CD4-positive, CD25-positive, alpha-beta regulatory T cell (primary cell): ENCODE measurements around the gene CAMTA1. TPM values are rescaled to one million over a fixed set of nuclear protein-coding genes. Genes with fewer than 3 reads are reported as not detected.

Experiments used
- ATAC-seq, 2 donors: fragments of 150-1000 bp; cut with Tn5 transposase; one replicate each; pipeline ENCODE4 v1.10.0; 2021; ENCODE audit warnings: low read depth in 2 of 2, moderate number of reproducible peaks in 2 of 2, moderate library complexity in 1 of 2
- DNase-seq, 3 donors: peaks; one replicate each; pipeline versions ENCODE4 v3.0.0 to v3.0.0-alpha.2; 2012 to 2022; ENCODE audit warnings: mixed read lengths in 1 of 3
- H3K27ac ChIP-seq: one replicate; pipeline ENCODE4 v1.7.0; 2013; ENCODE audit warnings: mild to moderate bottlenecking, low read length; ENCODE audit not compliant: insufficient read depth, poor library complexity, severe bottlenecking
- H3K27me3 ChIP-seq: one replicate; pipeline ENCODE4 v1.7.0; 2013; ENCODE audit warnings: low read length; ENCODE audit not compliant: control insufficient read depth, insufficient read depth
- H3K36me3 ChIP-seq: one replicate; pipeline ENCODE4 v1.7.0; 2013; ENCODE audit warnings: mild to moderate bottlenecking, low read length, moderate library complexity; ENCODE audit not compliant: control insufficient read depth, insufficient read depth
- H3K4me1 ChIP-seq: 2 replicates; pipeline ENCODE4 v1.7.0; 2013; ENCODE audit warnings: mild to moderate bottlenecking, low read length; ENCODE audit not compliant: insufficient read depth, control insufficient read depth, poor library complexity, severe bottlenecking
- H3K4me3 ChIP-seq: one replicate; pipeline ENCODE4 v1.7.0; 2013; ENCODE audit warnings: low read depth, mild to moderate bottlenecking, low read length, moderate library complexity
- H3K9me3 ChIP-seq, 2 experiments: 1 replicate in 1 of 2; 2 replicates in 1 of 2; pipeline ENCODE4 v1.7.0; 2013; ENCODE audit warnings: low read length in 2 of 2, mild to moderate bottlenecking in 1 of 2, moderate library complexity in 1 of 2; ENCODE audit not compliant: control insufficient read depth in 2 of 2
- H3K27ac Mint-ChIP-seq, 3 donors: one replicate each; pipeline ENCODE4 v1.8.0; 2020 to 2022; ENCODE audit warnings: mild to moderate bottlenecking in 3 of 3, mixed read lengths in 3 of 3, moderate library complexity in 2 of 3
- H3K27me3 Mint-ChIP-seq: one replicate; pipeline ENCODE4 v1.8.0; 2022; ENCODE audit warnings: mild to moderate bottlenecking, mixed read lengths
- H3K36me3 Mint-ChIP-seq: one replicate; pipeline ENCODE4 v1.8.0; 2020; ENCODE audit warnings: mixed read lengths
- H3K4me1 Mint-ChIP-seq, 4 donors: one replicate each; pipeline ENCODE4 v1.8.0; 2020 to 2022; ENCODE audit warnings: mixed read lengths in 4 of 4, mild to moderate bottlenecking in 1 of 4
- H3K4me3 Mint-ChIP-seq, 4 donors: one replicate each; pipeline ENCODE4 v1.8.0; 2020 to 2022; ENCODE audit warnings: mild to moderate bottlenecking in 4 of 4, mixed read lengths in 4 of 4, moderate library complexity in 3 of 4
- H3K9me3 Mint-ChIP-seq, 7 donors: one replicate each; pipeline ENCODE4 v1.8.0; 2020 to 2022; ENCODE audit warnings: mixed read lengths in 7 of 7, mild to moderate bottlenecking in 3 of 7, moderate library complexity in 2 of 7
- polyA plus RNA-seq, 4 donors: library from polyadenylated mRNA; unstranded; fragments of 300-500 nt; fragmentation: Illumina TruSeq; gene quantifications; one replicate each; pipeline ENCODE4 v1.2.3, GENCODE V29; 2021
- total RNA-seq: library from RNA; stranded (reverse); gene quantifications from one replicate; pipeline ENCODE4 v1.2.3, GENCODE V29; 2022

The CAMTA1 gene
- total and polyA plus RNA-seq, 5 donors from 2014 or later = 48.8 to 112 (median 80.0) TPM

- Histone ChIP-seq H3K27me3 (no peaks in the 10 kb centered on the region), H3K36me3 (no peaks in the 10 kb centered on the region), H3K4me1 (no peaks in the 10 kb centered on the region), H3K9me3 (no peaks in the 10 kb centered on the region), H3K27ac (no peak overlapping the region), H3K4me3 (no peak overlapping the region)
- Mint-ChIP-seq H3K4me3 (no peak overlapping the region), H3K36me3 (no peaks in the 10 kb centered on the region), H3K27me3 (no peaks in the 10 kb centered on the region), H3K4me1 (no peaks in the 10 kb centered on the region), H3K27ac (no peak overlapping the region), H3K9me3 (peaks cover 0 to 5% (median 0%) of the 10 kb centered on the region in 7 donors)
- ATAC-seq = no peak
- no peak for DNase-seq
Observed at GRCh38 chr1:7360526-7360925, 575.3 kb downstream of the CAMTA1 start.

GRCh38 chr1:7362947-7363346, 577.7 kb downstream of the CAMTA1 start:
- no peaks in the 10 kb centered on the region for H3K9me3 ChIP-seq
- ATAC-seq (no peak), DNase-seq (no peak)
- no peak overlapping the region for H3K4me3 ChIP-seq
- no peak overlapping the region for H3K4me3 Mint-ChIP-seq
- no peaks in the 10 kb centered on the region for H3K27me3 Mint-ChIP-seq
- H3K36me3 Mint-ChIP-seq = no peaks in the 10 kb centered on the region
- H3K4me1 ChIP-seq = no peaks in the 10 kb centered on the region
- no peaks in the 10 kb centered on the region for H3K27me3 ChIP-seq
- no peak overlapping the region for H3K27ac Mint-ChIP-seq
- no peaks in the 10 kb centered on the region for H3K4me1 Mint-ChIP-seq
- no peak overlapping the region for H3K27ac ChIP-seq
- peaks cover 0 to 5% (median 0%) of the 10 kb centered on the region in 7 donors for H3K9me3 Mint-ChIP-seq
- H3K36me3 ChIP-seq = no peaks in the 10 kb centered on the region

GRCh38 chr1:7363450-7363849, 578.2 kb downstream of the CAMTA1 start:
- no peaks in the 10 kb centered on the region for H3K4me1 Mint-ChIP-seq
- H3K9me3 ChIP-seq = no peaks in the 10 kb centered on the region
- H3K9me3 Mint-ChIP-seq = peaks cover 0 to 5% (median 0%) of the 10 kb centered on the region in 7 donors

GRCh38 chr1:7365706-7366105, 580.5 kb downstream of the CAMTA1 start:
- H3K27ac ChIP-seq = no peak overlapping the region
- no peaks in the 10 kb centered on the region for H3K27me3 ChIP-seq
- no peak overlapping the region for H3K4me3 ChIP-seq
- ATAC-seq (no peak), DNase-seq (no peak)
- Mint-ChIP-seq H3K4me3 (no peak overlapping the region), H3K27me3 (no peaks in the 10 kb centered on the region), H3K27ac (no peak overlapping the region), H3K9me3 (peaks cover 0 to 5% (median 0%) of the 10 kb centered on the region in 7 donors), H3K36me3 (no peaks in the 10 kb centered on the region), H3K4me1 (no peaks in the 10 kb centered on the region)
- no peaks in the 10 kb centered on the region for H3K36me3 ChIP-seq
- no peaks in the 10 kb centered on the region for H3K9me3 ChIP-seq
- no peaks in the 10 kb centered on the region for H3K4me1 ChIP-seq

More at GRCh38 chr1:7363450-7363849, 578.2 kb downstream of the CAMTA1 start:
- Histone ChIP-seq H3K4me3 (no peak overlapping the region), H3K36me3 (no peaks in the 10 kb centered on the region), H3K4me1 (no peaks in the 10 kb centered on the region), H3K27me3 (no peaks in the 10 kb centered on the region), H3K27ac (no peak overlapping the region)
- Mint-ChIP-seq H3K27ac (no peak overlapping the region), H3K27me3 (no peaks in the 10 kb centered on the region), H3K36me3 (no peaks in the 10 kb centered on the region), H3K4me3 (no peak overlapping the region)
- no peak for DNase-seq
- no peak for ATAC-seq

- H3K36me3 Mint-ChIP-seq = no peaks in the 10 kb centered on the region
- H3K9me3 Mint-ChIP-seq = peaks cover 0 to 5% (median 0%) of the 10 kb centered on the region in 7 donors
- H3K4me1 ChIP-seq = no peaks in the 10 kb centered on the region
- DNase-seq = no peak
- no peaks in the 10 kb centered on the region for H3K36me3 ChIP-seq
- no peaks in the 10 kb centered on the region for H3K9me3 ChIP-seq
- no peak overlapping the region for H3K4me3 Mint-ChIP-seq
- no peaks in the 10 kb centered on the region for H3K27me3 Mint-ChIP-seq
- H3K27ac Mint-ChIP-seq = no peak overlapping the region
- H3K27me3 ChIP-seq = no peaks in the 10 kb centered on the region
- no peak overlapping the region for H3K4me3 ChIP-seq
- no peaks in the 10 kb centered on the region for H3K4me1 Mint-ChIP-seq
- no peak for ATAC-seq
- no peak overlapping the region for H3K27ac ChIP-seq
Observed at GRCh38 chr1:7366286-7366954, 581.2 kb downstream of the CAMTA1 start.

GRCh38 chr1:7366955-7367665, 581.9 kb downstream of the CAMTA1 start:
- Mint-ChIP-seq H3K27ac (no peak overlapping the region), H3K36me3 (no peaks in the 10 kb centered on the region), H3K9me3 (peaks cover 0 to 5% (median 0%) of the 10 kb centered on the region in 7 donors), H3K4me3 (no peak overlapping the region), H3K27me3 (no peaks in the 10 kb centered on the region), H3K4me1 (no peaks in the 10 kb centered on the region)
- no peak overlapping the region for H3K4me3 ChIP-seq
- H3K36me3 ChIP-seq = no peaks in the 10 kb centered on the region
- ATAC-seq (no peak), DNase-seq (no peak)
- no peaks in the 10 kb centered on the region for H3K27me3 ChIP-seq
- H3K9me3 ChIP-seq = no peaks in the 10 kb centered on the region
- H3K4me1 ChIP-seq = no peaks in the 10 kb centered on the region
- no peak overlapping the region for H3K27ac ChIP-seq

- H3K4me1 Mint-ChIP-seq = no peaks in the 10 kb centered on the region
- no peaks in the 10 kb centered on the region for H3K36me3 Mint-ChIP-seq
- Histone ChIP-seq H3K4me3 (no peak overlapping the region), H3K27ac (no peak overlapping the region), H3K9me3 (no peaks in the 10 kb centered on the region), H3K36me3 (no peaks in the 10 kb centered on the region), H3K4me1 (no peaks in the 10 kb centered on the region), H3K27me3 (peaks cover 2% of the 10 kb centered on the region)
- H3K27ac Mint-ChIP-seq = no peak overlapping the region
- H3K27me3 Mint-ChIP-seq = no peaks in the 10 kb centered on the region
- ATAC-seq = no peak
- peaks cover 0 to 4% (median 0%) of the 10 kb centered on the region in 7 donors for H3K9me3 Mint-ChIP-seq
- no peak overlapping the region for H3K4me3 Mint-ChIP-seq
- DNase-seq = no peak
Observed at GRCh38 chr1:7369866-7370265, 584.6 kb downstream of the CAMTA1 start.

GRCh38 chr1:7371926-7372325, 586.7 kb downstream of the CAMTA1 start:
- no peak for ATAC-seq
- Mint-ChIP-seq H3K4me1 (no peaks in the 10 kb centered on the region), H3K4me3 (no peak overlapping the region)

More at GRCh38 chr1:7371926-7372325, 586.7 kb downstream of the CAMTA1 start:
- H3K27ac Mint-ChIP-seq = no peak overlapping the region
- Histone ChIP-seq H3K4me3 (no peak overlapping the region), H3K9me3 (no peaks in the 10 kb centered on the region), H3K36me3 (no peaks in the 10 kb centered on the region), H3K27ac (no peak overlapping the region), H3K27me3 (peaks cover 2% of the 10 kb centered on the region), H3K4me1 (no peaks in the 10 kb centered on the region)
- DNase-seq = no peak
- H3K27me3 Mint-ChIP-seq = no peaks in the 10 kb centered on the region
- H3K9me3 Mint-ChIP-seq = no peaks in the 10 kb centered on the region
- no peaks in the 10 kb centered on the region for H3K36me3 Mint-ChIP-seq
